Activated CD4-positive, alpha-beta T cell treated with anti-CD3 and anti-CD28 coated beads, Interleukin-10, Interleukin-2, amounts not matched to agents 100 ng/mL and 50 ng/mL, durations not matched to agents 16 hours and 8 hours (primary cell): Measurements from ENCODE around the gene TAMM41.
"Not testable (repeated sequence)": the region's sequence is repeated elsewhere in the genome, so short reads cannot be mapped to it uniquely, and the experiment has no call there.

Experiments used
- DNase-seq: peaks from one replicate; pipeline ENCODE4 v3.0.0-alpha.2; 2020

The TAMM41 gene

DNA sequence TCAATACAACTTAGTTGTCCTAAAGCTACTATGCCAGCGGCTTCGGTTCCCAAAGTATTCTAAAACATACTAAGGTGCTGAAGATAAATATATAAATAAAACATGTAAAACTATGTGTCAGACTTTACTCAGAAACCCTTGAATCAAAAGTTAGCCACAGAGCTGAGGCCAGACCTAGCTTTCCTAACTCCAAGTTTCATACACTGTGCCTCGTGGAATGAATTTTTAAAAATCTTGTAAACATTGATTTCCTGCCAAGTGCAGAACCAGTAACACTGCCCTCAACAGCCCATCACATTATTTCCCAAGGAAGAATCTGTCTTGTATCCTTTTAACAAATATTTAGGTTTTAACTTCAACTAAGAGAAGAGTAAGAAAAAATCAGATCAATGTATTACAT, 36.4 kb downstream of the TAMM41 start:
- DNase-seq: no peak

GRCh38 chr3:11808231-11808630, 38.5 kb downstream of the TAMM41 start:
- DNase-seq: no peak

DNA sequence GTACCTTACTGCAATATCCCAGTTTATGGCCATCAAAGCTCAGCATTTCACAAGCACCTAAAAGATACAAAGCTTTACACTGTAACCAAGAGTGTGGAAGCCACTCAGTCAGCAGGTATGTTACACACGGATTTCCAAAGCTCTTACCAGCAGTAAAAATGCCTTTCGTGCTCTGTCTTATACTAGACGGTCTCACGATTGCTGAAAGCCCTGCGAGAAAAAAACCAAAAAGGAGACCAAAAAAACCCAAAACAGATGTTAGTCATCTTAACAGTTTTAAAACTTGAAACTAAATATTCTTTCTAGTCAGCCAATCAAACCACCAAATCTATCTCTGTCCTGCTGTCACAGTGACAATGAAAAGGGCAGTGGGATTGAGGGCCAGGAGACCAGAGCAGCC, 39.0 kb downstream of the TAMM41 start:
- no peak for DNase-seq

DNA sequence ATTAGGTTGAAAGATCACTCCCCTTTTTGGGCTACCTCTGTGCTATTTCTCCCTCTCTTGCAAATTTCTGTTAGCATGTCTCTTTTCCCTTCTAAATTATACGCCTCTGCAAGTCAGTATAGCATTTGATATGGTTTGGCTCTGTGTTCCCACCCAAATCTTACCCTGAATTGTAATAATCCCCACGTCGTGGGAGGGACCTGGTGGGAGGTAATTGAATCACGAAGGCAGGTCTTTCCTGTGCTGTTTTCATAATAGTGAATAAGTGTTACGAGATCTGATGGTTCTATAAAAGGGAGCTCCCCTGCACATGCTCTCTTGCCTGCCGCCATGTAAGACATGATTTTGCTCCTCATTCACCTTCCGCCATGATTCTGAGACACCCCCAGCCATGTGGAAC, 41.0 kb downstream of the TAMM41 start:
- no peak for DNase-seq

DNA sequence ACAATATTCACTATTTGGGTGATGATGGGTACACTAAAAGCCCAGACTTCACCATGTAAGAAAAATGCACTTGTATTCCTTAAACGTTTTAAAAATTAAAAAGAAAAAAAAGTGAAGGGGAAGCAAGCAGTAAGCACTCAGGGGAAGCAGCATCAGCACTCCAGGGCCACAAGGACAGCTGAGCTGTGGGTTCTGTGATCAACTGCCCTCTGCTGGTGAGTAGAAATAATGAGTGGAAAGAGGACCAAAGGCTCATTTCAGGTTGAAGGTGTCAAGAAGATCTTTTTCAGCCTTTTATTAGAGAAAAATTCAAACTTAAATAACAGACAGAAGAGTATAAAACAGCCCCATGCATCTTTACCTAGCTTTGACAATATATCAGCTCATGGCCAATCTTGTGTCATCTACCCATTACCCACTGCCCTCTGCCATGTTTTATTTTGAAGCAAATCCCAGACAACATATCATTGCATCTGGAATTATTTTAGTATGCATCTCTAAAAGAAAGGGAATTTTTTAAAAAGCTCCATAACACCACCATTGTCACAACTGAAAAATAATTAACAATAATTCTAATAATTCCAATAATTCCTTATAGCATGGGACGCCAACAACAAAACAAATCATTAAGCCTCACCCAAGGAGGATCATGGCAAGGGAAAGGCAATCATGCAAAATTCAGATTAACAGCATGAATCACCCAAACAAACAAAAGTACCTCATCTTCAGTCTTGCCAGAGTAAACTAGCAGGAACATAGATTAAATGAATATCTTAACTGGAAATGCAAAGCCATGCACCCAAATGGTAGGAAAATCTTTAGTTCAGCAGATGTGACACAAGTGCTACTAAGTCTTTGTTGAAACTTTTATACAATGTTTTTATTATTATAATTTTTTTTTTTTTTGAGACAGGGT, 42.5 kb downstream of the TAMM41 start:
- DNase-seq: peak; percentile 66

DNA sequence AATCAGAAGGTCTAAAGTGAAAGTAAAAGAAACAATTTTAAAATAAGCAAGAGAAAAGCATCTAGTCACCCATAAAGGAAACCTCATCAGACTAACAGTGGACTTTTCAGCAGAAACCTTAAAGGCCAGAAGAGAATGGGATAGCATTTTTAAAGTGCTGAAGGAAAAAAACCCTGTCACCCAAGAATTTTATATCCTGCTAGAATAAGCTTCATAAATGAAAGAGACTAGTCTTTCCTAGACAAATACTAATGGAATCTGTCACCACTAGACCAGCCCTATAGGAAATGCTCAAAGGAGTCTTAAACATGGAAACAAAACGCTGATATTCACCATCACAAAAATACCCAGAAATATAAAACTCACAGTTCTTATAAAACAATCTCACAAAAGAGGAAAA, 46.9 kb downstream of the TAMM41 start:
- no peak for DNase-seq

DNA sequence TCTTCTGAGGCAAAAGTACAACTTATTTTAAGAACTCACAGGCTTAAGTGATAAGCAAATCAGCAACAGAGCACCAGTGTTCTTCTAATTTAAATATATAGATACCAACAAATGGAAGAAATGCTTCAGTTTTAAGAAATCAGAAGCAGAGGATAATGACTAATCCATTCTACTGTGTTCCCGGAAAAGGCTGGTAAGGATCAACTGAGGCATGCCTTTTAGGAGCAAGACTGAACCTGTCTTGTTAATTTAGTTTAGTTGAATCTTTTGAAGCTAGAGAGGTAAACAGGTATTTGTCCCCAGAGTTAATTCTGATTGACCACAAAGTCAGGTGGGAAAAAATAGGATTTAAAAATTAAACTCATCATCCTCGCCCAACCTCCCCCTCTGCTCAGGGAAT, 51.8 kb downstream of the TAMM41 start:
- no peak for DNase-seq

- DNase-seq: no peak
Measured at GRCh38 chr3:11791339-11792200, 55.1 kb downstream of the TAMM41 start.

GRCh38 chr3:11789412-11789811, 57.3 kb downstream of the TAMM41 start:
- no peak for DNase-seq

DNA sequence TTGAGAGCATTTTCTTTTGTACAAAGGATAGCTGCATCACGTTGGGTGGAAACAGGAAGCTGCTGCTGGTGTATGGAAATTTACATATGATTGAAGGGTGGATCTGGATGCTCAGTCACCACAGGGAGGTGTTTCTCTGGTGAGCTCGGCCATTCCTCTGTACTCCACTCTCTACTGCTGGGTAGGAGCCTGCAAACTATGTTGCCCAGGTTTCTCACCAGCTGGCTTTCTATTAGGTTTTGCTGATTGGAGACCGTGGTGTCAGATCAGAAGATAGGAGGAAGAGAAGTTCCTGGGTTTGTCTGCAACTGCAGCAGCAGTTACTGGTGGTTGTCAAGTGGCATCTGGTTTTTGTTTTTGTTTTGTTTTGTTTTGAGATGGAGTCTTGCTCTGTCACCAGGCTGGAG, 61.7 kb downstream of the TAMM41 start:
- DNase-seq: peak; percentile 35

DNA sequence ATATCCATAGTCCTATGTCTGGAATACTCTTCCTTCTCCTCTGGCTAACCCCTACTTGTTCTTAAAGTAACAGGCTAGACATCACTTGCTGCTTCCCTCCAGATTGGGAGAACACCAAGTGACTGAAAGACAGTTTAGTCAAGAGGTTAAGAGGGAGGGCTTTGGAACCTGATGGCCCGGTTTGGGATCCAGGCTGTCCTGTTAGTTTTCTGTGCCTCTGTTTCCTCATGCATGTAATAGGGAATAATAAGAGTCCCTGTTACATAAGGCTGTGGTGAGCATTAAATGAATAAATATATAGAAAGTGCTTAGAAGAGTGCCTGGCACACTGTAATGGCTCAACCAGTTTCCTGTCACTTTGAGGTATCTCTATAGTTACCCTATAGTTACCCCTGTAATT, 66.3 kb downstream of the TAMM41 start:
- DNase-seq: no peak

GRCh38 chr3:11779626-11780025, 67.1 kb downstream of the TAMM41 start:
- no peak for DNase-seq

GRCh38 chr3:11778248-11778647, 68.4 kb downstream of the TAMM41 start:
- no peak for DNase-seq

- DNase-seq: no peak
Measured at GRCh38 chr3:11776346-11776745, 70.3 kb downstream of the TAMM41 start.

GRCh38 chr3:11775493-11775892, 71.2 kb downstream of the TAMM41 start:
- no peak for DNase-seq

DNA sequence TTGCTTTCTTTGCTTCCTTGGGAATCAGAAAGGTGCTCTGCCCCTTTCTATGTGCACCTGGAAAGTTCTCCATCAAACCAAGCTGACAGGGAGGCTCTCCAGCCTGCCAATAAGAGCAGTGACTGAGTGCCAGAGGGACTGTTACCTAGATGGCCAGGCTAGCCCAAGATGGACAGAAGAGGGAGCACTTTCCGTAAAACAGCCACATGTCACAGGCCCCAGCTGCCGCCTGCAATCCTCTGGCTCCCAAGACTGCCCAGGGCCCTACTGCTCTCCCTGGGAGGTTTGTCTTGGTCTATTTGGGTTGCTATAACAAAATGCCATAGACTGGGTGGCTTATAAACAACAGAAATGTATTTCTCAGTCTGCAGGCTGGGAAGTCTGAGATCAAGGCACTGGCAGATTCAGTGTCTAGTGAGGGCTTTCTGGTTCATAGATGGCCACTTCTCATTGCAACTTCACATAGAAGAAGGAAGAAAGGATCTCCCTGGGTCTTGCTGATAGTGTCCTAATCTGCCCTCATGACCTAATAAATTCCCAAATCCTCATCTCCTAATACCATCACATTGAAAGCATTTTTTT, 72.3 kb downstream of the TAMM41 start:
- DNase-seq: no peak

- DNase-seq: not testable (repeated sequence)
Measured at GRCh38 chr3:11771931-11772330, 74.8 kb downstream of the TAMM41 start.

- peak; percentile 92 for DNase-seq
Measured at GRCh38 chr3:11770477-11771391, 76.0 kb downstream of the TAMM41 start.

DNA sequence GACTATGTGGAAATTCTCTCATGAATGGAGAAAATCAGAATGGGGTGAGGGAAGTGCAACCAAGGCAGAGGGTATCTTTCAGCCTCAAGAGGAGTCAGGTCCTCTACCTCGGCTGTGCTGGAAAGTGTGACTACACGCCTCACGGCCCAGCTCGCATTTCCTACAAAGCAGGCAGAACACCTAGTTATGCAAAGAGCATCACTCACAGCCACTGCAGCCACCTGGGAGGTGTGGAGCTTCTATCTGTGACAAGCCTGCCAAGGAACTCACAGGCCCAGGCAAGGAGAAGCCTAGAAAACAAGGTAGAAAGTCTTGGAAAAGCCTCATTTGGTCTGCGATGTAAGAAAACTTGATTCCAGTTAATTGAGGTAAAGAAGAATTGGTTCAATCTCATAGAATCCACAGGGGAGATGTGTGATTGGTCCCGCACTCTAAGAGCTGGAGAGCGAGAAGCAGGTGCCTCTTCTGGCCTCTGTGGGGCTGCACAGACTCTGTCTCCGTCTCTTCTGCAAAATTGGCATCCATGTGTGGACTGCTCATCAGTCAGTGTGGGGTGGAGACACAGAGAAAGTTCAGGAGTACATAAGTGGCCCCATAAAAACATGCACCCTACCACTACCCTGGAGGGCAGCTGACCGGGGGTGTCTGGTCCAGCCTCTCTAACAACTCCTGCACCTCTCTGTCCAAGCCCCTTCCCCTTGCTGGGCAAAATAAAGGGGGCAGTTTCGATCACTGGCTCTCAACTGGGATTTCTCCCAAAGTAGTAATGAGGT, 76.8 kb downstream of the TAMM41 start:
- no peak for DNase-seq

DNA sequence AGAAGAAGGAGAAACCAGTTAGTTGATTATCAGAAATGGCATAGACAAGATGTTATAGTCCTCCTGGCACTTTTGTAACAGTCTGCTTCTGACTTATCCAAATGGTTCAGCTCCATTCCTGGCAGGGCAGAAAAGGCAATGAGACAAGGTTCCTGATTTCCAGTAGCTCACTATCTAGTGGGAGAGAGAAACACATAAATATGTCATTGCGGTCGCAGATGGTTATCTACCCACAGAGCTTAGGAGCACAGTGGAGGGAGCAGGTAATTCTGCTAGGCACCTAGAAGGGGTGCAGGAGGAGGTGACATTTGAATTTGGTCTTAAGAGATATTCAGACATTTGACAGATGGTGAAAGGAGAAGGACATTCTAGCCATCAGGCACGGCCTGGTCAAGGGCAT, 78.1 kb downstream of the TAMM41 start:
- no peak for DNase-seq

DNA sequence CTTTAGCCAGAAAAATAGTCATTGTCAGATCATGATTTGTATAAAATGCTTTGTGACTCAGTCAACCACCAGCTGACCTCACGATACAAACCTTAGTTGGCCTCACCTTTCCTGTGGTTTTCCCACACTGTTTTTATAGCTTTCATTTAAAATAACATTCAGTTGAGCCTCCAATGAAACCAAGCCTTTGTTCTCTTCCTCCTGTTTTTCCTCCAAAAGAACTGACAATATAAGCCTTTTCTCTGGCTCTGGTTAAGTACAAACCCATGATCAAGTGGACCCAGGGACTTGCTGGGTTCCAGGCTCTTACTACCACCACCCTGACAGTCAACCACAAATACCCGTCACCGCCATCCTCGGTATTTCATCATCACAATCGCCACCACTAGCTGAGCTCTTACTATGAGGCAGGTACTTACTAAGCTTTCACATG, 81.7 kb downstream of the TAMM41 start:
- peak; percentile 83 for DNase-seq

- DNase-seq: no peak
Measured at GRCh38 chr3:11759996-11760395, 86.7 kb downstream of the TAMM41 start.
